Upper lobe of left lung (tissue), 4 donors: Measurements from ENCODE around the gene PAF1.

Experiments
- POLR2AphosphoS5 ChIP-seq, 2 donors: sonication (generic); formaldehyde crosslinking; IDR thresholded peaks; one replicate each; pipeline ENCODE4 v1.5.1; 2017; ENCODE audit warnings: antibody characterized with exemption in 2 of 2
- TF ChIP-seq, protein P1 (sequence below), 6 experiments: fragments of 450-650 bp in 4 of 6; fragments of 200-600 bp in 2 of 6; sonication (generic) in 2 of 6; IDR thresholded peaks; one replicate each; pipeline ENCODE4 v1.5.1; 2016 to 2019; ENCODE audit warnings: antibody characterized with exemption in 6 of 6

DNA sequence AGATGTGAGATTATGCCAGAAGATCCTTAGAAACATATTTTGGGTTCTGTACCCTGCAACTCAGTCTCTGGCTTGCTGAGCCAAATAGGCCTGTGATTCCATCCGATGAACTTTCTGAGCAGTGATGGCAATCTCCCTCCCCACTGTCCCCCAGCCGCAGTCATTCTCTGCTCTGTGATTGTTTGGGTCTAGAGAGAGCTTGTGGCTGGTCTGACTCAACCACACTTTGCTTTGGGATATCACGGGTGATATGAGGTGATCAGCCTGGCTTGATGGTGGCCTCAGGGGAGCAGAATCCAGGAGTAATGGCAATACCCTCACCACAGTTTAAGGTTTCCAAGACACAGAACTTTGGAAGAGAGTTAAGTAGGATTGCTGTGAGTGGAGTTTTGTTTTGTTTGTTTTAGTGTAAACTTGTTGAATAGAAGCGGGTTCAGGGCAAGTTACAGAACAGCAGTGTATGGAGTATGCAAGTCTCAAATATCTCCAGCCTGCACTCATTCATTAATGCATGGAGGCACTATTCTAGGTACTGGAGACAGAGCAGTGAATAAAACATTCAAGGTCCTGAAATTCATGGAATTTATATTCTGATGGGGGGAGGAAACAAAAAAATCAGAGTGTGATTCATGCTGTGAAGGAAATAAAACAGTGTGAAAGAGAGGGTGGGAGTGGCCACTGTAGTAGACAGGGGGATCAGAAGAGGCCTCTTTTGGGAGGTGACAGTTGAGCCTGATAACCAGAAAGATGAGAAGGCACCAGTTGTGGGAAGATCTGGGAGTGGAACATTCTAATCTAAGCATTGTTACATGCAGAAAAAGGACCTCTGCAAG is 43.4 kb downstream of the PAF1 start:
- TF ChIP-seq POLR2AphosphoS5 (IDR thresholded peaks at IDR 0.05) = no peak
- TF ChIP-seq, protein P1, sequence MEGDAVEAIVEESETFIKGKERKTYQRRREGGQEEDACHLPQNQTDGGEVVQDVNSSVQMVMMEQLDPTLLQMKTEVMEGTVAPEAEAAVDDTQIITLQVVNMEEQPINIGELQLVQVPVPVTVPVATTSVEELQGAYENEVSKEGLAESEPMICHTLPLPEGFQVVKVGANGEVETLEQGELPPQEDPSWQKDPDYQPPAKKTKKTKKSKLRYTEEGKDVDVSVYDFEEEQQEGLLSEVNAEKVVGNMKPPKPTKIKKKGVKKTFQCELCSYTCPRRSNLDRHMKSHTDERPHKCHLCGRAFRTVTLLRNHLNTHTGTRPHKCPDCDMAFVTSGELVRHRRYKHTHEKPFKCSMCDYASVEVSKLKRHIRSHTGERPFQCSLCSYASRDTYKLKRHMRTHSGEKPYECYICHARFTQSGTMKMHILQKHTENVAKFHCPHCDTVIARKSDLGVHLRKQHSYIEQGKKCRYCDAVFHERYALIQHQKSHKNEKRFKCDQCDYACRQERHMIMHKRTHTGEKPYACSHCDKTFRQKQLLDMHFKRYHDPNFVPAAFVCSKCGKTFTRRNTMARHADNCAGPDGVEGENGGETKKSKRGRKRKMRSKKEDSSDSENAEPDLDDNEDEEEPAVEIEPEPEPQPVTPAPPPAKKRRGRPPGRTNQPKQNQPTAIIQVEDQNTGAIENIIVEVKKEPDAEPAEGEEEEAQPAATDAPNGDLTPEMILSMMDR (IDR thresholded peaks at IDR 0.05) = no peak
